GM23338 (cell line): Measurements from ENCODE around the gene C16orf87. TPM values are rescaled to one million over a fixed set of nuclear protein-coding genes. Genes with fewer than 3 reads are reported as not detected.

Source experiments
- ATAC-seq: fragments of 200-7000 bp; cut with Tn5 transposase; 3 replicates; pipeline ENCODE4 v1.9.1; 2020
- DNase-seq: peaks from one replicate; pipeline ENCODE4 v3.0.0-alpha.2; 2015; ENCODE audit warnings: low spot score
- H2AFZ ChIP-seq: fragments of 200-600 bp; sonication (generic); 2 replicates; pipeline ENCODE4 v1.8.0; 2016; ENCODE audit warnings: antibody characterized with exemption, mild to moderate bottlenecking, moderate library complexity
- H3F3A ChIP-seq: fragments of 200-600 bp; sonication (generic); replicated peaks from 2 replicates; pipeline ENCODE4 v1.8.0; 2017; ENCODE audit warnings: antibody characterized with exemption, mixed run types, low read depth
- H3K27ac ChIP-seq: fragments of 200-600 bp; sonication (generic); 2 replicates; pipeline ENCODE4 v1.6.1; 2016; ENCODE audit warnings: low read depth
- H3K27me3 ChIP-seq: fragments of 200-600 bp; sonication (generic); 2 replicates; pipeline ENCODE4 v1.8.0; 2016; ENCODE audit warnings: mild to moderate bottlenecking, mixed run types, moderate library complexity; ENCODE audit not compliant: insufficient read depth
- H3K36me3 ChIP-seq: fragments of 200-600 bp; sonication (generic); 2 replicates; pipeline ENCODE4 v1.8.0; 2016; ENCODE audit warnings: mild to moderate bottlenecking; ENCODE audit not compliant: insufficient read depth
- H3K4me1 ChIP-seq: fragments of 200-600 bp; sonication (generic); 2 replicates; pipeline ENCODE4 v1.8.0; 2016; ENCODE audit warnings: mild to moderate bottlenecking, moderate library complexity; ENCODE audit not compliant: insufficient read depth
- H3K4me2 ChIP-seq: fragments of 200-600 bp; sonication (generic); 2 replicates; pipeline ENCODE4 v1.7.1; 2017; ENCODE audit warnings: mixed run types
- H3K4me3 ChIP-seq: fragments of 200-600 bp; sonication (generic); 2 replicates; pipeline ENCODE4 v1.6.1; 2016; ENCODE audit warnings: mixed run types
- H3K79me2 ChIP-seq: fragments of 200-600 bp; sonication (generic); replicated peaks from 2 replicates; pipeline ENCODE4 v1.8.0; 2017; ENCODE audit warnings: mild to moderate bottlenecking; ENCODE audit not compliant: insufficient read depth
- H3K9me2 ChIP-seq: fragments of 200-600 bp; sonication (generic); 2 replicates; pipeline ENCODE4 v1.8.0; 2017; ENCODE audit not compliant: insufficient read depth
- H4K20me1 ChIP-seq: fragments of 200-600 bp; sonication (generic); replicated peaks from 2 replicates; pipeline ENCODE4 v1.8.0; 2017; ENCODE audit warnings: mild to moderate bottlenecking; ENCODE audit not compliant: insufficient read depth
- H3K27ac Mint-ChIP-seq: 2 replicates; pipeline ENCODE4 v1.8.0; 2020; ENCODE audit warnings: inconsistent platforms, mild to moderate bottlenecking, moderate library complexity, mixed read lengths
- H3K27me3 Mint-ChIP-seq: 3 replicates; pipeline ENCODE4 v1.8.0; 2022; ENCODE audit warnings: low read depth, mild to moderate bottlenecking, moderate library complexity, mixed read lengths, inconsistent platforms; ENCODE audit not compliant: insufficient read depth, poor library complexity
- H3K36me3 Mint-ChIP-seq: 3 replicates; pipeline ENCODE4 v1.8.0; 2021; ENCODE audit warnings: low read depth, mild to moderate bottlenecking, inconsistent platforms, moderate library complexity, mixed read lengths
- H3K4me1 Mint-ChIP-seq: 3 replicates; pipeline ENCODE4 v1.8.0; 2020; ENCODE audit warnings: mild to moderate bottlenecking, inconsistent platforms, mixed read lengths
- H3K4me3 Mint-ChIP-seq: 3 replicates; pipeline ENCODE4 v1.8.0; 2021; ENCODE audit warnings: moderate library complexity, mild to moderate bottlenecking, inconsistent platforms, mixed read lengths
- H3K9me3 Mint-ChIP-seq: 3 replicates; pipeline ENCODE4 v1.8.0; 2020; ENCODE audit warnings: moderate library complexity, mild to moderate bottlenecking, inconsistent platforms, mixed read lengths
- CREB1 ChIP-seq: fragments of 250-450 bp; sonication (Bioruptor Pico); IDR thresholded peaks from 2 replicates; pipeline ENCODE4 v1.5.0; 2020; ENCODE audit warnings: low read depth, mild to moderate bottlenecking, moderate library complexity
- EZH2 ChIP-seq: fragments of 200-600 bp; sonication (generic); IDR thresholded peaks from one replicate; pipeline ENCODE4 v1.8.0; 2017; ENCODE audit warnings: antibody characterized with exemption, mild to moderate bottlenecking, low read depth; ENCODE audit not compliant: unreplicated experiment
- EZH2phosphoT487 ChIP-seq: fragments of 200-600 bp; sonication (generic); IDR thresholded peaks from one replicate; pipeline ENCODE4 v1.8.1; 2018; ENCODE audit warnings: antibody characterized with exemption; ENCODE audit not compliant: unreplicated experiment
- JUNB ChIP-seq: IDR thresholded peaks from one replicate; pipeline ENCODE4 v1.6.1; 2016; ENCODE audit warnings: antibody characterized with exemption; ENCODE audit not compliant: unreplicated experiment
- NANOG ChIP-seq: IDR thresholded peaks from 2 replicates; pipeline ENCODE4 v1.6.1; 2016; ENCODE audit warnings: antibody characterized with exemption, borderline replicate concordance
- POLR2AphosphoS5 ChIP-seq: IDR thresholded peaks from 2 replicates; pipeline ENCODE4 v1.6.1; 2016; ENCODE audit warnings: antibody characterized with exemption, low read depth
- STAT1 ChIP-seq: IDR thresholded peaks from one replicate; pipeline ENCODE4 v1.6.1; 2016; ENCODE audit warnings: antibody characterized with exemption; ENCODE audit not compliant: unreplicated experiment
- ZNF114 ChIP-seq: fragments of 250-450 bp; sonication (Bioruptor Pico); IDR thresholded peaks from 2 replicates; pipeline ENCODE4 v1.5.0; 2020; ENCODE audit warnings: mild to moderate bottlenecking, moderate library complexity
- ZNF331 ChIP-seq: fragments of 250-450 bp; sonication (Bioruptor Pico); IDR thresholded peaks from 2 replicates; pipeline ENCODE4 v1.5.0; 2020; ENCODE audit warnings: low read depth, mild to moderate bottlenecking, moderate library complexity
- polyA plus RNA-seq: library from polyadenylated mRNA; unstranded; fragments of >200 nt; fragmentation: Nextera tagmentation; extraction: Ambion mirVana; gene quantifications from 2 replicates; pipeline ENCODE4 v1.2.1, GENCODE V29; 2016
- total RNA-seq: library from RNA; depleted of rRNA; stranded (reverse); fragments of >200 nt; shearing (Covaris generic); gene quantifications from 2 replicates; pipeline ENCODE4 v1.2.3, GENCODE V29; 2014
- TF ChIP-seq, protein P1 (sequence below): IDR thresholded peaks from 2 replicates; pipeline ENCODE4 v1.6.1; 2016; ENCODE audit warnings: antibody characterized with exemption
- TF ChIP-seq, protein P2 (sequence below), 2 experiments: fragments of 200-600 bp in 1 of 2; sonication (generic) in 1 of 2; conservative IDR thresholded peaks; 2 replicates each; pipeline versions ENCODE4 v1.5.1 to v1.6.1; 2016 to 2017; ENCODE audit warnings: antibody characterized with exemption in 2 of 2, low read depth in 2 of 2, mild to moderate bottlenecking in 2 of 2, moderate library complexity in 1 of 2
- TF ChIP-seq, protein P3 (sequence below): IDR thresholded peaks from one replicate; pipeline ENCODE4 v1.6.1; 2018; ENCODE audit warnings: antibody characterized with exemption; ENCODE audit not compliant: unreplicated experiment
- TF ChIP-seq, protein P4 (sequence below): fragments of 250-450 bp; sonication (Bioruptor Pico); IDR thresholded peaks from 2 replicates; pipeline ENCODE4 v1.5.0; 2020; ENCODE audit warnings: mild to moderate bottlenecking, moderate library complexity

Gene C16orf87
- total and polyA plus RNA-seq, 2 experiments from 2014 or later: 23.4 to 46.0 TPM

DNA sequence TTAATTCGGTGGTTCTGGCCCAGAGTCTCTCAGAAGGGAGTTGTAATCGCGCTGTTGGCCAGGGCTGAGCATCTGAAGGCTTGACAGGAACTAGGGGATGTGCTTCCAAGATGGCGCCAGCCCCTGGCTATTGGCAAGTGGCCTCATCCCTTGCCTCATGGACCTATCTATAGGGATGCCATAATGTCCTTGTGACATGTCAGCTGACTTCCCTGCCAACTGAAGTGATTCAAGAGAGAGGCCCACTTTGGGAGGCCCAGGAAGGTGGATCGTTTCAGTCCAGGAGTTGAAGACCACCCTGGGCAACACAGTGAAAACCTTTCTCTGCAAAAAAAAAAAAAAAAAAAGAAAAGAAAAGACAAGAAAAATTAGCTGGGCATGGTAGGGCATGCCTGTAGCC is 15.0 kb upstream of the C16orf87 start:
- no peaks in the 10 kb centered on the region for H3K9me2 ChIP-seq
- no peaks in the 10 kb centered on the region for H3K36me3 ChIP-seq
- H3K79me2 ChIP-seq: no peaks in the 10 kb centered on the region
- no peaks in the 10 kb centered on the region for H3K27me3 ChIP-seq
- H3F3A ChIP-seq: no peaks in the 10 kb centered on the region
- no peaks in the 10 kb centered on the region for H3K4me1 ChIP-seq
- Mint-ChIP-seq H3K27me3 (peaks cover 2% of the 10 kb centered on the region), H3K4me3 (no peak overlapping the region), H3K9me3 (peaks cover 14% of the 10 kb centered on the region), H3K4me1 (peaks cover 6% of the 10 kb centered on the region; the same call in 2 of the 3 replicates), H3K27ac (no peak overlapping the region), H3K36me3 (0 out of 3 replicates have a peak, but pooled peaks cover 3% of the 10 kb centered on the region)
- H2AFZ ChIP-seq: no peak overlapping the region
- H3K4me3 ChIP-seq: no peak overlapping the region
- ATAC-seq: no peak
- DNase-seq: no peak
- H3K27ac ChIP-seq: no peak overlapping the region
- H4K20me1 ChIP-seq: no peaks in the 10 kb centered on the region
- no peak overlapping the region for H3K4me2 ChIP-seq
- TF ChIP-seq EZH2phosphoT487: no peak
- TF ChIP-seq JUNB: no peak
- TF ChIP-seq, protein P1, sequence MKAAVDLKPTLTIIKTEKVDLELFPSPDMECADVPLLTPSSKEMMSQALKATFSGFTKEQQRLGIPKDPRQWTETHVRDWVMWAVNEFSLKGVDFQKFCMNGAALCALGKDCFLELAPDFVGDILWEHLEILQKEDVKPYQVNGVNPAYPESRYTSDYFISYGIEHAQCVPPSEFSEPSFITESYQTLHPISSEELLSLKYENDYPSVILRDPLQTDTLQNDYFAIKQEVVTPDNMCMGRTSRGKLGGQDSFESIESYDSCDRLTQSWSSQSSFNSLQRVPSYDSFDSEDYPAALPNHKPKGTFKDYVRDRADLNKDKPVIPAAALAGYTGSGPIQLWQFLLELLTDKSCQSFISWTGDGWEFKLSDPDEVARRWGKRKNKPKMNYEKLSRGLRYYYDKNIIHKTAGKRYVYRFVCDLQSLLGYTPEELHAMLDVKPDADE: no peak
- TF ChIP-seq STAT1: no peak
- TF ChIP-seq EZH2: no peak
- no peak for TF ChIP-seq POLR2AphosphoS5
- TF ChIP-seq, protein P2, sequence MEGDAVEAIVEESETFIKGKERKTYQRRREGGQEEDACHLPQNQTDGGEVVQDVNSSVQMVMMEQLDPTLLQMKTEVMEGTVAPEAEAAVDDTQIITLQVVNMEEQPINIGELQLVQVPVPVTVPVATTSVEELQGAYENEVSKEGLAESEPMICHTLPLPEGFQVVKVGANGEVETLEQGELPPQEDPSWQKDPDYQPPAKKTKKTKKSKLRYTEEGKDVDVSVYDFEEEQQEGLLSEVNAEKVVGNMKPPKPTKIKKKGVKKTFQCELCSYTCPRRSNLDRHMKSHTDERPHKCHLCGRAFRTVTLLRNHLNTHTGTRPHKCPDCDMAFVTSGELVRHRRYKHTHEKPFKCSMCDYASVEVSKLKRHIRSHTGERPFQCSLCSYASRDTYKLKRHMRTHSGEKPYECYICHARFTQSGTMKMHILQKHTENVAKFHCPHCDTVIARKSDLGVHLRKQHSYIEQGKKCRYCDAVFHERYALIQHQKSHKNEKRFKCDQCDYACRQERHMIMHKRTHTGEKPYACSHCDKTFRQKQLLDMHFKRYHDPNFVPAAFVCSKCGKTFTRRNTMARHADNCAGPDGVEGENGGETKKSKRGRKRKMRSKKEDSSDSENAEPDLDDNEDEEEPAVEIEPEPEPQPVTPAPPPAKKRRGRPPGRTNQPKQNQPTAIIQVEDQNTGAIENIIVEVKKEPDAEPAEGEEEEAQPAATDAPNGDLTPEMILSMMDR (conservative IDR thresholded peaks at IDR 0.05; ENCODE audit: low read depth in 2 of 2): no peak
- TF ChIP-seq ZNF331 (CRISPR knock-in tag): no peak
- no peak for TF ChIP-seq ZNF114 (CRISPR knock-in tag)
- TF ChIP-seq, protein P3, sequence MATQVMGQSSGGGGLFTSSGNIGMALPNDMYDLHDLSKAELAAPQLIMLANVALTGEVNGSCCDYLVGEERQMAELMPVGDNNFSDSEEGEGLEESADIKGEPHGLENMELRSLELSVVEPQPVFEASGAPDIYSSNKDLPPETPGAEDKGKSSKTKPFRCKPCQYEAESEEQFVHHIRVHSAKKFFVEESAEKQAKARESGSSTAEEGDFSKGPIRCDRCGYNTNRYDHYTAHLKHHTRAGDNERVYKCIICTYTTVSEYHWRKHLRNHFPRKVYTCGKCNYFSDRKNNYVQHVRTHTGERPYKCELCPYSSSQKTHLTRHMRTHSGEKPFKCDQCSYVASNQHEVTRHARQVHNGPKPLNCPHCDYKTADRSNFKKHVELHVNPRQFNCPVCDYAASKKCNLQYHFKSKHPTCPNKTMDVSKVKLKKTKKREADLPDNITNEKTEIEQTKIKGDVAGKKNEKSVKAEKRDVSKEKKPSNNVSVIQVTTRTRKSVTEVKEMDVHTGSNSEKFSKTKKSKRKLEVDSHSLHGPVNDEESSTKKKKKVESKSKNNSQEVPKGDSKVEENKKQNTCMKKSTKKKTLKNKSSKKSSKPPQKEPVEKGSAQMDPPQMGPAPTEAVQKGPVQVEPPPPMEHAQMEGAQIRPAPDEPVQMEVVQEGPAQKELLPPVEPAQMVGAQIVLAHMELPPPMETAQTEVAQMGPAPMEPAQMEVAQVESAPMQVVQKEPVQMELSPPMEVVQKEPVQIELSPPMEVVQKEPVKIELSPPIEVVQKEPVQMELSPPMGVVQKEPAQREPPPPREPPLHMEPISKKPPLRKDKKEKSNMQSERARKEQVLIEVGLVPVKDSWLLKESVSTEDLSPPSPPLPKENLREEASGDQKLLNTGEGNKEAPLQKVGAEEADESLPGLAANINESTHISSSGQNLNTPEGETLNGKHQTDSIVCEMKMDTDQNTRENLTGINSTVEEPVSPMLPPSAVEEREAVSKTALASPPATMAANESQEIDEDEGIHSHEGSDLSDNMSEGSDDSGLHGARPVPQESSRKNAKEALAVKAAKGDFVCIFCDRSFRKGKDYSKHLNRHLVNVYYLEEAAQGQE: no peak
- TF ChIP-seq, protein P4, sequence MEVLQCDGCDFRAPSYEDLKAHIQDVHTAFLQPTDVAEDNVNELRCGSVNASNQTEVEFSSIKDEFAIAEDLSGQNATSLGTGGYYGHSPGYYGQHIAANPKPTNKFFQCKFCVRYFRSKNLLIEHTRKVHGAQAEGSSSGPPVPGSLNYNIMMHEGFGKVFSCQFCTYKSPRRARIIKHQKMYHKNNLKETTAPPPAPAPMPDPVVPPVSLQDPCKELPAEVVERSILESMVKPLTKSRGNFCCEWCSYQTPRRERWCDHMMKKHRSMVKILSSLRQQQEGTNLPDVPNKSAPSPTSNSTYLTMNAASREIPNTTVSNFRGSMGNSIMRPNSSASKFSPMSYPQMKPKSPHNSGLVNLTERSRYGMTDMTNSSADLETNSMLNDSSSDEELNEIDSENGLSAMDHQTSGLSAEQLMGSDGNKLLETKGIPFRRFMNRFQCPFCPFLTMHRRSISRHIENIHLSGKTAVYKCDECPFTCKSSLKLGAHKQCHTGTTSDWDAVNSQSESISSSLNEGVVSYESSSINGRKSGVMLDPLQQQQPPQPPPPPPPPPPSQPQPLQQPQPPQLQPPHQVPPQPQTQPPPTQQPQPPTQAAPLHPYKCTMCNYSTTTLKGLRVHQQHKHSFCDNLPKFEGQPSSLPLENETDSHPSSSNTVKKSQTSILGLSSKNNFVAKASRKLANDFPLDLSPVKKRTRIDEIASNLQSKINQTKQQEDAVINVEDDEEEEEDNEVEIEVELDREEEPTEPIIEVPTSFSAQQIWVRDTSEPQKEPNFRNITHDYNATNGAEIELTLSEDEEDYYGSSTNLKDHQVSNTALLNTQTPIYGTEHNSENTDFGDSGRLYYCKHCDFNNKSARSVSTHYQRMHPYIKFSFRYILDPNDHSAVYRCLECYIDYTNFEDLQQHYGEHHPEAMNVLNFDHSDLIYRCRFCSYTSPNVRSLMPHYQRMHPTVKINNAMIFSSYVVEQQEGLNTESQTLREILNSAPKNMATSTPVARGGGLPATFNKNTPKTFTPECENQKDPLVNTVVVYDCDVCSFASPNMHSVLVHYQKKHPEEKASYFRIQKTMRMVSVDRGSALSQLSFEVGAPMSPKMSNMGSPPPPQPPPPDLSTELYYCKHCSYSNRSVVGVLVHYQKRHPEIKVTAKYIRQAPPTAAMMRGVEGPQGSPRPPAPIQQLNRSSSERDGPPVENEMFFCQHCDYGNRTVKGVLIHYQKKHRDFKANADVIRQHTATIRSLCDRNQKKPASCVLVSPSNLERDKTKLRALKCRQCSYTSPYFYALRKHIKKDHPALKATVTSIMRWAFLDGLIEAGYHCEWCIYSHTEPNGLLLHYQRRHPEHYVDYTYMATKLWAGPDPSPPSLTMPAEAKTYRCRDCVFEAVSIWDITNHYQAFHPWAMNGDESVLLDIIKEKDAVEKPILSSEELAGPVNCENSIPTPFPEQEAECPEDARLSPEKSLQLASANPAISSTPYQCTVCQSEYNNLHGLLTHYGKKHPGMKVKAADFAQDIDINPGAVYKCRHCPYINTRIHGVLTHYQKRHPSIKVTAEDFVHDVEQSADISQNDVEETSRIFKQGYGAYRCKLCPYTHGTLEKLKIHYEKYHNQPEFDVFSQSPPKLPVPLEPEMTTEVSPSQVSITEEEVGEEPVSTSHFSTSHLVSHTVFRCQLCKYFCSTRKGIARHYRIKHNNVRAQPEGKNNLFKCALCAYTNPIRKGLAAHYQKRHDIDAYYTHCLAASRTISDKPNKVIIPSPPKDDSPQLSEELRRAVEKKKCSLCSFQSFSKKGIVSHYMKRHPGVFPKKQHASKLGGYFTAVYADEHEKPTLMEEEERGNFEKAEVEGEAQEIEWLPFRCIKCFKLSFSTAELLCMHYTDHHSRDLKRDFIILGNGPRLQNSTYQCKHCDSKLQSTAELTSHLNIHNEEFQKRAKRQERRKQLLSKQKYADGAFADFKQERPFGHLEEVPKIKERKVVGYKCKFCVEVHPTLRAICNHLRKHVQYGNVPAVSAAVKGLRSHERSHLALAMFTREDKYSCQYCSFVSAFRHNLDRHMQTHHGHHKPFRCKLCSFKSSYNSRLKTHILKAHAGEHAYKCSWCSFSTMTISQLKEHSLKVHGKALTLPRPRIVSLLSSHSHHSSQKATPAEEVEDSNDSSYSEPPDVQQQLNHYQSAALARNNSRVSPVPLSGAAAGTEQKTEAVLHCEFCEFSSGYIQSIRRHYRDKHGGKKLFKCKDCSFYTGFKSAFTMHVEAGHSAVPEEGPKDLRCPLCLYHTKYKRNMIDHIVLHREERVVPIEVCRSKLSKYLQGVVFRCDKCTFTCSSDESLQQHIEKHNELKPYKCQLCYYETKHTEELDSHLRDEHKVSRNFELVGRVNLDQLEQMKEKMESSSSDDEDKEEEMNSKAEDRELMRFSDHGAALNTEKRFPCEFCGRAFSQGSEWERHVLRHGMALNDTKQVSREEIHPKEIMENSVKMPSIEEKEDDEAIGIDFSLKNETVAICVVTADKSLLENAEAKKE: no peak
- no peak for TF ChIP-seq NANOG
- TF ChIP-seq CREB1 (CRISPR knock-in tag): no peak
